HG02943 (cell line): Measurements from ENCODE around the gene CAMK1D.
"Not testable (repeated sequence)": the region's sequence is repeated elsewhere in the genome, so short reads cannot be mapped to it uniquely, and the experiment has no call there.

ENCODE experiments used
- ATAC-seq: cut with Tn5 transposase; IDR thresholded peaks from one replicate; pipeline ENCODE4 v1.9.1; 2021; ENCODE audit warnings: mild to moderate bottlenecking, low read depth, moderate library complexity; ENCODE audit not compliant: unreplicated experiment

Gene CAMK1D

GRCh38 chr10:12852687-12853086 lies 503.3 kb downstream of the CAMK1D start:
- no peak for ATAC-seq

- ATAC-seq: no peak
Measured at GRCh38 chr10:12854988-12855387, 505.6 kb downstream of the CAMK1D start.

- ATAC-seq: no peak
Measured at GRCh38 chr10:12862459-12862858, 513.1 kb downstream of the CAMK1D start.

GRCh38 chr10:12865515-12865914 lies 516.2 kb downstream of the CAMK1D start:
- not testable (repeated sequence) for ATAC-seq

- ATAC-seq: no peak
Measured at GRCh38 chr10:12868229-12868628, 518.9 kb downstream of the CAMK1D start.

- ATAC-seq: no peak
Measured at GRCh38 chr10:12869427-12869826, 520.1 kb downstream of the CAMK1D start.

- no peak for ATAC-seq
Measured at GRCh38 chr10:12872577-12872976, 523.2 kb downstream of the CAMK1D start.

GRCh38 chr10:12873172-12873571 lies 523.8 kb downstream of the CAMK1D start:
- ATAC-seq: no peak

GRCh38 chr10:12874501-12874900 lies 525.2 kb downstream of the CAMK1D start:
- ATAC-seq: no peak

GRCh38 chr10:12875100-12875499 lies 525.8 kb downstream of the CAMK1D start:
- no peak for ATAC-seq

- no peak for ATAC-seq
Measured at GRCh38 chr10:12876266-12876665, 526.9 kb downstream of the CAMK1D start.

- ATAC-seq: no peak
Measured at GRCh38 chr10:12877150-12877549, 527.8 kb downstream of the CAMK1D start.

GRCh38 chr10:12880423-12880822 lies 531.1 kb downstream of the CAMK1D start:
- ATAC-seq: no peak

GRCh38 chr10:12884851-12885250 lies 535.5 kb downstream of the CAMK1D start:
- ATAC-seq: no peak
